Karpas-422 (cell line): ENCODE measurements around the gene CYP27C1. TPM values are rescaled to one million over a fixed set of nuclear protein-coding genes. Genes with fewer than 3 reads are reported as not detected.

Source experiments
- DNase-seq: peaks from one replicate; pipeline ENCODE4 v3.0.0-alpha.2; 2015
- H2AFZ ChIP-seq: fragments of 200-600 bp; sonication (generic); 2 replicates; pipeline ENCODE4 v1.6.1; 2014; ENCODE audit warnings: antibody characterized with exemption, low read length, mixed read lengths
- H3K27ac ChIP-seq: fragments of 200-600 bp; sonication (generic); 2 replicates; pipeline ENCODE4 v1.5.1; 2014; ENCODE audit warnings: mild to moderate bottlenecking, low read length, moderate library complexity
- H3K27me3 ChIP-seq: fragments of 200-600 bp; sonication (generic); 2 replicates; pipeline ENCODE4 v1.6.1; 2014; ENCODE audit warnings: low read length, mixed read lengths
- H3K36me3 ChIP-seq: fragments of 200-600 bp; sonication (generic); 2 replicates; pipeline ENCODE4 v1.6.1; 2014; ENCODE audit warnings: low read length, mixed read lengths; ENCODE audit not compliant: insufficient read depth
- H3K4me1 ChIP-seq: fragments of 200-600 bp; sonication (generic); 2 replicates; pipeline ENCODE4 v1.6.1; 2014; ENCODE audit warnings: mild to moderate bottlenecking, low read length, mixed read lengths
- H3K4me2 ChIP-seq: fragments of 200-600 bp; sonication (generic); 2 replicates; pipeline ENCODE4 v1.6.1; 2014; ENCODE audit warnings: low read length, low read depth, mild to moderate bottlenecking; ENCODE audit not compliant: poor library complexity, severe bottlenecking
- H3K4me3 ChIP-seq: fragments of 200-600 bp; sonication (generic); 2 replicates; pipeline ENCODE4 v1.5.1; 2014; ENCODE audit warnings: mild to moderate bottlenecking, antibody characterized with exemption, low read length, mixed read lengths
- H3K79me2 ChIP-seq: fragments of 200-600 bp; sonication (generic); 2 replicates; pipeline ENCODE4 v1.6.1; 2014; ENCODE audit warnings: mild to moderate bottlenecking, low read length, mixed read lengths
- H3K9ac ChIP-seq: fragments of 200-600 bp; sonication (generic); 2 replicates; pipeline ENCODE4 v1.6.0; 2014; ENCODE audit warnings: low read length
- H3K9me2 ChIP-seq: fragments of 200-600 bp; sonication (generic), shearing (Covaris generic); replicated peaks from 2 replicates; pipeline ENCODE4 v1.6.0; 2014; ENCODE audit warnings: mild to moderate bottlenecking, low read length, moderate library complexity; ENCODE audit not compliant: insufficient read depth
- H3K9me3 ChIP-seq: fragments of 300-700, 200-600 bp; sonication (generic); 2 replicates; pipeline ENCODE4 v1.6.1; 2014; ENCODE audit warnings: low read length, mixed read lengths
- H4K20me1 ChIP-seq: fragments of 200-600 bp; sonication (generic); 2 replicates; pipeline ENCODE4 v1.6.1; 2014; ENCODE audit warnings: mild to moderate bottlenecking, antibody characterized with exemption, low read length, low read depth; ENCODE audit not compliant: insufficient read depth
- total RNA-seq: library from RNA; depleted of rRNA; stranded (reverse); fragments of >200 nt; shearing (Covaris generic); gene quantifications from 2 replicates; pipeline ENCODE4 v1.2.3, GENCODE V29; 2014; ENCODE audit warnings: low replicate concordance

Gene CYP27C1
- total RNA-seq, 1 experiment from 2014 or later: not detected

GRCh38 chr2:127142663-127143630, 77.2 kb downstream of the CYP27C1 start:
- no peak for DNase-seq
- H3K79me2 ChIP-seq: no peaks in the 10 kb centered on the region
- no peaks in the 10 kb centered on the region for H3K27me3 ChIP-seq
- no peak overlapping the region for H2AFZ ChIP-seq
- H3K27ac ChIP-seq: no peak overlapping the region
- no peak overlapping the region for H3K4me2 ChIP-seq
- H3K4me3 ChIP-seq: no peak overlapping the region
- no peaks in the 10 kb centered on the region for H3K9me3 ChIP-seq
- H3K9ac ChIP-seq: no peak overlapping the region
- no peaks in the 10 kb centered on the region for H3K36me3 ChIP-seq
- no peaks in the 10 kb centered on the region for H4K20me1 ChIP-seq
- H3K9me2 ChIP-seq: no peaks in the 10 kb centered on the region
- no peaks in the 10 kb centered on the region for H3K4me1 ChIP-seq

GRCh38 chr2:127140538-127140937, 79.6 kb downstream of the CYP27C1 start:
- H2AFZ ChIP-seq: no peak overlapping the region
- DNase-seq: no peak
- H3K4me3 ChIP-seq: no peak overlapping the region
- no peak overlapping the region for H3K4me2 ChIP-seq
- H3K9ac ChIP-seq: no peak overlapping the region
- H3K4me1 ChIP-seq: no peaks in the 10 kb centered on the region
- H3K27ac ChIP-seq: no peak overlapping the region
- H3K27me3 ChIP-seq: no peaks in the 10 kb centered on the region
- no peaks in the 10 kb centered on the region for H3K9me2 ChIP-seq
- H3K79me2 ChIP-seq: no peaks in the 10 kb centered on the region
- no peaks in the 10 kb centered on the region for H3K9me3 ChIP-seq
- H3K36me3 ChIP-seq: no peaks in the 10 kb centered on the region
- H4K20me1 ChIP-seq: no peaks in the 10 kb centered on the region

GRCh38 chr2:127139766-127140165, 80.3 kb downstream of the CYP27C1 start:
- no peak overlapping the region for H3K27ac ChIP-seq
- no peak overlapping the region for H3K4me2 ChIP-seq
- H3K27me3 ChIP-seq: no peaks in the 10 kb centered on the region
- no peak overlapping the region for H3K4me3 ChIP-seq
- no peak overlapping the region for H2AFZ ChIP-seq
- H3K9me2 ChIP-seq: no peaks in the 10 kb centered on the region
- H3K79me2 ChIP-seq: no peaks in the 10 kb centered on the region
- no peaks in the 10 kb centered on the region for H3K9me3 ChIP-seq
- no peaks in the 10 kb centered on the region for H4K20me1 ChIP-seq
- no peak for DNase-seq
- H3K36me3 ChIP-seq: no peaks in the 10 kb centered on the region
- H3K9ac ChIP-seq: no peak overlapping the region
- no peaks in the 10 kb centered on the region for H3K4me1 ChIP-seq

GRCh38 chr2:127138281-127138680, 81.8 kb downstream of the CYP27C1 start:
- H3K36me3 ChIP-seq: no peaks in the 10 kb centered on the region
- no peak for DNase-seq
- no peak overlapping the region for H3K9ac ChIP-seq
- H3K4me1 ChIP-seq: no peaks in the 10 kb centered on the region
- H3K79me2 ChIP-seq: no peaks in the 10 kb centered on the region
- H3K4me3 ChIP-seq: no peak overlapping the region
- no peak overlapping the region for H2AFZ ChIP-seq
- no peaks in the 10 kb centered on the region for H3K9me2 ChIP-seq
- H4K20me1 ChIP-seq: no peaks in the 10 kb centered on the region
- H3K4me2 ChIP-seq: no peak overlapping the region
- H3K9me3 ChIP-seq: no peaks in the 10 kb centered on the region
- no peaks in the 10 kb centered on the region for H3K27me3 ChIP-seq
- H3K27ac ChIP-seq: no peak overlapping the region

GRCh38 chr2:127137741-127138140, 82.4 kb downstream of the CYP27C1 start:
- no peak overlapping the region for H3K9ac ChIP-seq
- H3K9me3 ChIP-seq: no peaks in the 10 kb centered on the region
- no peak overlapping the region for H3K4me3 ChIP-seq
- DNase-seq: no peak
- no peaks in the 10 kb centered on the region for H4K20me1 ChIP-seq
- no peak overlapping the region for H2AFZ ChIP-seq
- H3K27me3 ChIP-seq: no peaks in the 10 kb centered on the region
- H3K4me1 ChIP-seq: no peaks in the 10 kb centered on the region
- no peak overlapping the region for H3K4me2 ChIP-seq
- H3K27ac ChIP-seq: no peak overlapping the region
- no peaks in the 10 kb centered on the region for H3K9me2 ChIP-seq
- no peaks in the 10 kb centered on the region for H3K36me3 ChIP-seq
- no peaks in the 10 kb centered on the region for H3K79me2 ChIP-seq

- Histone ChIP-seq H3K4me1 (no peaks in the 10 kb centered on the region), H3K9ac (no peak overlapping the region), H3K79me2 (no peaks in the 10 kb centered on the region), H3K9me2 (no peaks in the 10 kb centered on the region), H3K27ac (no peak overlapping the region), H3K36me3 (no peaks in the 10 kb centered on the region), H3K27me3 (no peaks in the 10 kb centered on the region), H4K20me1 (no peaks in the 10 kb centered on the region), H3K4me2 (no peak overlapping the region), H2AFZ (no peak overlapping the region), H3K9me3 (no peaks in the 10 kb centered on the region), H3K4me3 (no peak overlapping the region)
- no peak for DNase-seq
These were observed 82.9 kb downstream of the CYP27C1 start for GRCh38 chr2:127137225-127137624.

- Histone ChIP-seq H3K4me3 (no peak overlapping the region), H3K27ac (no peak overlapping the region), H3K79me2 (no peaks in the 10 kb centered on the region), H3K27me3 (no peaks in the 10 kb centered on the region), H3K4me1 (no peaks in the 10 kb centered on the region), H3K9me2 (no peaks in the 10 kb centered on the region), H3K36me3 (no peaks in the 10 kb centered on the region), H2AFZ (no peak overlapping the region; the same call in 1 of the 2 replicates), H4K20me1 (no peaks in the 10 kb centered on the region), H3K9me3 (no peaks in the 10 kb centered on the region), H3K9ac (no peak overlapping the region), H3K4me2 (no peak overlapping the region)
- DNase-seq: no peak
These were observed 85.0 kb downstream of the CYP27C1 start for GRCh38 chr2:127134833-127135830.

GRCh38 chr2:127134235-127134634, 85.9 kb downstream of the CYP27C1 start:
- H3K4me2 ChIP-seq: no peak overlapping the region
- H2AFZ ChIP-seq: no peak overlapping the region
- no peaks in the 10 kb centered on the region for H3K9me3 ChIP-seq
- H4K20me1 ChIP-seq: no peaks in the 10 kb centered on the region
- H3K4me1 ChIP-seq: peaks cover under 1% of the 10 kb centered on the region
- no peak overlapping the region for H3K27ac ChIP-seq
- no peaks in the 10 kb centered on the region for H3K9me2 ChIP-seq
- H3K79me2 ChIP-seq: no peaks in the 10 kb centered on the region
- H3K36me3 ChIP-seq: no peaks in the 10 kb centered on the region
- H3K4me3 ChIP-seq: no peak overlapping the region
- H3K9ac ChIP-seq: no peak overlapping the region
- no peaks in the 10 kb centered on the region for H3K27me3 ChIP-seq
- no peak for DNase-seq
